Spleen (tissue), 11 donors: Measurements from ENCODE around the gene APOA1. TPM values are rescaled to one million over a fixed set of nuclear protein-coding genes. Genes with fewer than 3 reads are reported as not detected.
A peak's percentile ranks its signal among the peaks of the same experiment; 100 is the strongest.

ENCODE experiments used
- DNase-seq: peaks from one replicate; pipeline ENCODE4 v3.0.0-alpha.2; 2020
- H3K27ac ChIP-seq, 8 donors: fragments of 200-600 bp; sonication (generic) in 7 of 8; 1 replicate in 4 of 8; 2 replicates in 4 of 8; pipeline versions ENCODE4 v1.5.0 to v1.8.0; 2016 to 2021; ENCODE audit warnings: inconsistent platforms in 4 of 8, mild to moderate bottlenecking in 4 of 8, moderate library complexity in 1 of 8
- H3K27me3 ChIP-seq, 7 donors: fragments of 200-600 bp; sonication (generic) in 6 of 7; replicated peaks in 1 of 7; 1 replicate in 4 of 7; 2 replicates in 3 of 7; pipeline versions ENCODE4 v1.5.0 to v1.8.0; 2016 to 2021; ENCODE audit warnings: inconsistent platforms in 3 of 7, mild to moderate bottlenecking in 1 of 7
- H3K36me3 ChIP-seq, 6 donors: fragments of 200-600 bp; sonication (generic) in 5 of 6; 1 replicate in 4 of 6; 2 replicates in 2 of 6; pipeline versions ENCODE4 v1.5.0 to v1.8.0; 2016 to 2021; ENCODE audit warnings: inconsistent platforms in 2 of 6
- H3K4me1 ChIP-seq, 6 donors: fragments of 200-600 bp; sonication (generic) in 5 of 6; 1 replicate in 3 of 6; 2 replicates in 3 of 6; pipeline versions ENCODE4 v1.5.0 to v1.8.0; 2016 to 2021; ENCODE audit warnings: inconsistent platforms in 3 of 6
- H3K4me3 ChIP-seq, 8 donors: fragments of 200-600 bp; sonication (generic) in 7 of 8; 1 replicate in 4 of 8; 2 replicates in 4 of 8; pipeline versions ENCODE4 v1.5.0 to v1.8.0; 2016 to 2021; ENCODE audit warnings: inconsistent platforms in 4 of 8, mild to moderate bottlenecking in 4 of 8, moderate library complexity in 2 of 8
- H3K9me3 ChIP-seq, 8 donors: fragments of 200-600 bp; sonication (generic) in 7 of 8; 1 replicate in 4 of 8; 2 replicates in 4 of 8; pipeline versions ENCODE4 v1.5.0 to v1.8.0; 2016 to 2021; ENCODE audit warnings: inconsistent platforms in 4 of 8
- POLR2A ChIP-seq, 3 donors: fragments of 450-650 bp; IDR thresholded peaks; one replicate each; pipeline ENCODE4 v1.5.1; 2017; ENCODE audit warnings: antibody characterized with exemption in 3 of 3, mild to moderate bottlenecking in 1 of 3
- POLR2AphosphoS5 ChIP-seq, 3 donors: sonication (generic); formaldehyde crosslinking; IDR thresholded peaks; one replicate each; pipeline ENCODE4 v1.5.1; 2017; ENCODE audit warnings: antibody characterized with exemption in 3 of 3
- WGBS, 5 donors: extraction: QIAGEN DNeasy Blood & Tissue Kit in 3 of 5; methylation state at CpG; one replicate each; pipeline versions ENCODE4 v1.1.5 to v1.1.7; 2013 to 2018; 5-methylcytosine and 5-hydroxymethylcytosine counted together
- intact Hi-C: fragments of 100-400 bp; cut with DNase I; formaldehyde crosslinking; loops from one replicate; pipeline ENCODE4 v1.15.0; 2023; ENCODE audit warnings: low total_unique reads
- polyA plus RNA-seq, 3 donors: library from polyadenylated mRNA; stranded (reverse); fragments of 200-250 nt; gene quantifications; one replicate each; pipeline ENCODE4 v1.2.1, GENCODE V29; 2013
- total RNA-seq, 7 donors: library from RNA; depleted of rRNA in 3 of 7; stranded (reverse); fragments of >200 nt in 3 of 7; fragmentation: NEBNext Ultra II Directional in 4 of 7; extraction: Animal tissue kit (Norgen Biotek cat#: 25700) in 4 of 7; gene quantifications; one replicate each; pipeline versions ENCODE4 v1.1.0 to v1.2.1, GENCODE V29; 2016 to 2021
- TF ChIP-seq, protein P1 (sequence below), 11 experiments: fragments of 200-600 bp in 7 of 11; fragments of 450-650 bp in 4 of 11; sonication (generic) in 4 of 11; IDR thresholded peaks in 8 of 11; conservative IDR thresholded peaks in 3 of 11; 1 replicate in 7 of 11; 2 replicates in 4 of 11; pipeline versions ENCODE4 v1.4.0 to v1.8.0; 2016 to 2021; ENCODE audit warnings: antibody characterized with exemption in 11 of 11, inconsistent platforms in 4 of 11, mild to moderate bottlenecking in 1 of 11
- donor health status: healthy with polysubstance abuse.
- donor health status: DM: no; HTN: no; CAD: no; lungs with moderate emphysema.
- donor health status: DM: no; HTN: no; CAD: no.
- donor health status: Bipolar disorder and iron deficiency.
- donor health status: healthy.
- donor health status: DM: no; HTN: no; CAD: no.
- donor health status: DM: yes; HTN: yes; CAD: no.

Gene APOA1
- total and polyA plus RNA-seq, 10 donors = 0.44 to 3.3 (median 1.5) TPM; not detected in 2

DNA sequence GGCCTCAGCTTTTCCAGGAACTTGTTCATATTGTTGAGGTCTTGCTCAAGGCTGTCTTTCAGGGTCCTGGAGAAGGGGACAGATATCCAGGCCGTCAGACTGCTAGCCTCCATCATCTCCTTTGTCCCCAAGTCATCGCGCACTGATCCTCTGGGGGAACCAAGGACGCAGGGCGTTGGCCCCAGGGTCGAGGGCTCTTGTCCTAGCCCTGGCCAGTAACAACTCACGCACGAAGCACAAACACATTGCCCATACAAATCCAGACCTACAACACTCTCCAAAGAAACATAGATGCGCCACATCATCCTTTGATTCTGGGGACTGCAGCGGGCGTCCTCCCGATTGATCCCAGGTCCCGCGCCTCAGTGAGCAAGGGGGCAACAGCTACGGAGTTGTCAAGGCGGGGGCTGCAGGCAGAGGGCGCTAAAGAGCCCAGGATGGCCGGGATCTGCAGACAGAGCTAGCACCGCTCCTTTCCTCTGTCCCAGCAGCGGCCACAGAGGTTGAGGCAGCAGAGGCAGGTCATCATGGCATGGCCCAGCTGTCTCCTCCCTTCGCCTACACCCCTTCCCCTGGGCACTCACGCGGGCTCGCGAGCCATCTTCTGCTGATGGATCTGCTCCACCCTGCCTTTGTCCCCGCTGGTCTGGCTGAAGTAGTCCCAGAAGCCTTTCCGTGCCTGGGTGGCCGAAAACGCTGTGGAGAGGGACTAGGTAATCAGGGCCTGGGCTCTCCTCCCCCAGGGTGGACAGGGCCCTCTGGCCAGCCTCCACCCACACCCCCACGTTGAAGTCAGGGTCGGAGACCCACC is 46.2 kb downstream of the APOA1 start:
- intact Hi-C loops = loop anchor here (2.0 kb wide), 1 partner anchor 316 kb away; no protein-coding TSS in a partner anchor
- peak overlapping the region in 1 of 8 donors; percentile 46 for H3K4me3 ChIP-seq
- peaks cover 11 to 38% (median 32%) of the 10 kb centered on the region in 6 donors for H3K4me1 ChIP-seq
- WGBS, 5 donors = 25 to 31% (median 29%) methylated on average over 21 to 31 of the region's 31 CpGs
- H3K27me3 ChIP-seq = peaks cover 0 to 19% (median 0%) of the 10 kb centered on the region in 7 donors
- DNase-seq = peak; percentile 92
- H3K27ac ChIP-seq = no peak overlapping the region
- H3K9me3 ChIP-seq = no peaks in the 10 kb centered on the region
- TF ChIP-seq POLR2AphosphoS5 (IDR thresholded peaks at IDR 0.05) (peak in 2 of 3 donors; percentile 43 to 48), POLR2A (IDR thresholded peaks at IDR 0.05) (no peak)
- TF ChIP-seq, protein P1, sequence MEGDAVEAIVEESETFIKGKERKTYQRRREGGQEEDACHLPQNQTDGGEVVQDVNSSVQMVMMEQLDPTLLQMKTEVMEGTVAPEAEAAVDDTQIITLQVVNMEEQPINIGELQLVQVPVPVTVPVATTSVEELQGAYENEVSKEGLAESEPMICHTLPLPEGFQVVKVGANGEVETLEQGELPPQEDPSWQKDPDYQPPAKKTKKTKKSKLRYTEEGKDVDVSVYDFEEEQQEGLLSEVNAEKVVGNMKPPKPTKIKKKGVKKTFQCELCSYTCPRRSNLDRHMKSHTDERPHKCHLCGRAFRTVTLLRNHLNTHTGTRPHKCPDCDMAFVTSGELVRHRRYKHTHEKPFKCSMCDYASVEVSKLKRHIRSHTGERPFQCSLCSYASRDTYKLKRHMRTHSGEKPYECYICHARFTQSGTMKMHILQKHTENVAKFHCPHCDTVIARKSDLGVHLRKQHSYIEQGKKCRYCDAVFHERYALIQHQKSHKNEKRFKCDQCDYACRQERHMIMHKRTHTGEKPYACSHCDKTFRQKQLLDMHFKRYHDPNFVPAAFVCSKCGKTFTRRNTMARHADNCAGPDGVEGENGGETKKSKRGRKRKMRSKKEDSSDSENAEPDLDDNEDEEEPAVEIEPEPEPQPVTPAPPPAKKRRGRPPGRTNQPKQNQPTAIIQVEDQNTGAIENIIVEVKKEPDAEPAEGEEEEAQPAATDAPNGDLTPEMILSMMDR (IDR thresholded peaks at IDR 0.05 in 8 of 11, conservative IDR thresholded peaks at IDR 0.05 in 3 of 11) = peak; percentile 59 to 95 (median 91)
- H3K36me3 ChIP-seq = peaks cover 0 to 6% (median 3%) of the 10 kb centered on the region in 6 donors

DNA sequence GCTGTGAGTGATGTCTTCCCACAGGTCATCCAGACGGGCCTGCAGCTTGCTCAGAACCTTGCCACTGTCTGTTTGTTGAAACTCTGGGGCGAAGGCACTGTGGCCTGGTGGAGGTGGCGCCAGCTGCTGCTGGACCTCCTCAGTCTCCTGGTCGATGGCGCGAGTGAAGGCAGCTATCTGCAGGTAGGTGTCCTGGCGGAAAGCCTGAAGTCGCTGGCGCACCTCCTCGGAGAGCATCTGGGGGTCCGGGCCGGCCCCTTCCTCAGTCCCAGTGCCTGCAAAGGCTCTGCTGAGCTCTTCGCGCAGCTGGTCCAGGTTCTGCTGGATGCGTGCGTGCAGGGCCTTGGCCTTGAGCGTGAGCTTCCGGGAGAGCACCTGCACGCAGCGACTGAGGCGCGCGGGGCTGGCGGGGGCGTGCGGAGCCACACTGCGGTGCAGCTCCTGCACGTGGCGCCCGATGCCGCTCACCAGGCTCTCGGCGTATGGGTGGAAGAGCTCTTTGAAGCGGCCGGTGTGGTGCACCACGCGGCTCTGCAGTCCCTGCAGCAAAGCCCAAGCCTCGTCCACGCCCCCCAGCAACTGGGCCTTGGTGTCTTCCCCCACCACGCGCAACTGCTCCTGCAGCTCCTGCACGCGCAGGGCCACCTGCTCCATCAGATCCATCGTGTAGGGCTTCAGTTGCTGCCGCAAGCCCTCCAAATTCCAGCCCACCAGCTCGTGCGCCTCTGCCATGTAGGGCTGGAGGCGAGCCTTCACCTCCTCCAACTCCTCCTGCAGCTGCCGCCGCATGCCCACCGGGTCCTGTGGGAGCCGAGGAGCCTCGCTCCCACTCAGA is 47.0 kb downstream of the APOA1 start:
- WGBS, 5 donors = 87 to 93% (median 87%) methylated on average over 28 to 53 of the region's 53 CpGs
- Histone ChIP-seq H3K27ac (no peak overlapping the region), H3K36me3 (peaks cover 0 to 15% (median 9%) of the 10 kb centered on the region in 6 donors), H3K9me3 (no peaks in the 10 kb centered on the region), H3K27me3 (peaks cover 0 to 19% (median 0%) of the 10 kb centered on the region in 7 donors), H3K4me3 (no peak overlapping the region), H3K4me1 (peaks cover 14 to 47% (median 35%) of the 10 kb centered on the region in 6 donors)
- DNase-seq = peak; percentile 80
- intact Hi-C loops = loop anchor here (2.0 kb wide), 1 partner anchor 316 kb away; no protein-coding TSS in a partner anchor
- TF ChIP-seq, protein P1 (IDR thresholded peaks at IDR 0.05 in 8 of 11, conservative IDR thresholded peaks at IDR 0.05 in 3 of 11) = no peak
- no peak for TF ChIP-seq POLR2AphosphoS5 (IDR thresholded peaks at IDR 0.05)
- TF ChIP-seq POLR2A (IDR thresholded peaks at IDR 0.05) = no peak

DNA sequence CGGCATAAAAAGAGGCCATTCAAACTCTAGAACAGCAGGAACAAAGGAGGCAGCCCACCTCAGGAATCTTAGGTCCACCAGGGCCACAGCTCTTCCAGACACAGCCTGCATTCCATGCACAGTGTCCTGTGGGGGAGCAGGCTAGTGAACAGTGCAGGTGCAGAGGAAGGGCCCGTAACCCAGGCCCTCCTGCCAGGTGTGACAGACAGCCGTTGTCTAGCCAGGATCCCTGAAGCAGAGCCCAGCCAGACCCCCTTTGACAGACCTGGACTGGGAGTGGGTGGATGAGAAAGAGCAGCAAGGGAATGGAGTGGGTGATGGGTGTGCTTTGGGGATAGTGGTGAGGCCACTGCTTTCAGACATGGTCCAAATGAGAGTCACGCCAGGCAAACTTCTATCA is 48.4 kb downstream of the APOA1 start:
- Histone ChIP-seq H3K4me1 (peaks cover 14 to 50% (median 35%) of the 10 kb centered on the region in 6 donors), H3K9me3 (no peaks in the 10 kb centered on the region), H3K27me3 (peaks cover 0 to 19% (median 0%) of the 10 kb centered on the region in 7 donors), H3K4me3 (peak overlapping the region in 1 of 8 donors; percentile 97), H3K27ac (no peak overlapping the region), H3K36me3 (peaks cover 0 to 29% (median 23%) of the 10 kb centered on the region in 6 donors)
- TF ChIP-seq, protein P1 (IDR thresholded peaks at IDR 0.05 in 8 of 11, conservative IDR thresholded peaks at IDR 0.05 in 3 of 11) = no peak
- TF ChIP-seq POLR2A (IDR thresholded peaks at IDR 0.05) = no peak
- TF ChIP-seq POLR2AphosphoS5 (IDR thresholded peaks at IDR 0.05) = no peak
- intact Hi-C loops = no loop called here
- WGBS, 5 donors = 82 to 94% (median 86%) methylated on average over 4 of the region's 4 CpGs
- DNase-seq = no peak
